Neural progenitor cell (in vitro differentiated cells): Measurements from ENCODE around the gene CCDC158. TPM values are rescaled to one million over a fixed set of nuclear protein-coding genes. Genes with fewer than 3 reads are reported as not detected.

Source experiments
- DNase-seq: peaks from one replicate; pipeline ENCODE4 v3.0.0-alpha.2; 2016; ENCODE audit warnings: low spot score
- H2AFZ ChIP-seq: fragments of 200-600 bp; sonication (generic); replicated peaks from 2 replicates; pipeline ENCODE4 v1.6.1; 2016; ENCODE audit warnings: antibody characterized with exemption
- H3F3A ChIP-seq: fragments of 200-600 bp; sonication (generic); 2 replicates; pipeline ENCODE4 v1.6.1; 2016; ENCODE audit warnings: antibody characterized with exemption, low read depth
- H3K27ac ChIP-seq: fragments of 200-600 bp; sonication (generic); 2 replicates; pipeline ENCODE4 v1.5.1; 2016; ENCODE audit warnings: mild to moderate bottlenecking
- H3K27me3 ChIP-seq: fragments of 200-600 bp; sonication (generic); 2 replicates; pipeline ENCODE4 v1.6.1; 2016; ENCODE audit warnings: mild to moderate bottlenecking, moderate library complexity
- H3K36me3 ChIP-seq: fragments of 200-600 bp; sonication (generic); 2 replicates; pipeline ENCODE4 v1.5.1; 2016
- H3K4me1 ChIP-seq: fragments of 200-600 bp; sonication (generic); 2 replicates; pipeline ENCODE4 v1.6.1; 2016; ENCODE audit warnings: mixed run types
- H3K4me2 ChIP-seq: fragments of 200-600 bp; sonication (generic); 2 replicates; pipeline ENCODE4 v1.6.1; 2016
- H3K4me3 ChIP-seq: fragments of 200-600 bp; sonication (generic); 2 replicates; pipeline ENCODE4 v1.5.1; 2016
- H3K79me2 ChIP-seq: fragments of 200-600 bp; sonication (generic); 2 replicates; pipeline ENCODE4 v1.6.1; 2016; ENCODE audit warnings: low read depth
- H3K9ac ChIP-seq: fragments of 200-600 bp; sonication (generic); 2 replicates; pipeline ENCODE4 v1.6.1; 2016
- H3K9me3 ChIP-seq: fragments of 200-600 bp; sonication (generic); 2 replicates; pipeline ENCODE4 v1.5.1; 2016; ENCODE audit warnings: low read depth
- H4K20me1 ChIP-seq: fragments of 200-600 bp; sonication (generic); 2 replicates; pipeline ENCODE4 v1.6.1; 2016; ENCODE audit warnings: low read depth
- H3K27ac Mint-ChIP-seq: 3 replicates; pipeline ENCODE4 v1.8.0; 2021; ENCODE audit warnings: mixed read lengths
- H3K27me3 Mint-ChIP-seq: 2 replicates; pipeline ENCODE4 v1.8.0; 2022; ENCODE audit warnings: low read depth, mild to moderate bottlenecking, inconsistent platforms, moderate library complexity, mixed read lengths; ENCODE audit not compliant: insufficient read depth
- H3K36me3 Mint-ChIP-seq: 3 replicates; pipeline ENCODE4 v1.8.0; 2021; ENCODE audit warnings: mixed read lengths
- H3K4me1 Mint-ChIP-seq: 3 replicates; pipeline ENCODE4 v1.8.0; 2021; ENCODE audit warnings: mixed read lengths
- H3K4me3 Mint-ChIP-seq: 3 replicates; pipeline ENCODE4 v1.8.0; 2021; ENCODE audit warnings: mild to moderate bottlenecking, moderate library complexity, mixed read lengths
- H3K9me3 Mint-ChIP-seq: 3 replicates; pipeline ENCODE4 v1.8.0; 2020; ENCODE audit warnings: mixed read lengths
- EZH2 ChIP-seq: fragments of 200-600 bp; sonication (generic); IDR thresholded peaks from 2 replicates; pipeline ENCODE4 v1.6.1; 2017; ENCODE audit warnings: antibody characterized with exemption, mild to moderate bottlenecking, moderate library complexity
- EZH2phosphoT487 ChIP-seq: fragments of 200-600 bp; sonication (generic); IDR thresholded peaks from 2 replicates; pipeline ENCODE4 v1.6.1; 2017; ENCODE audit warnings: antibody characterized with exemption
- total RNA-seq: library from RNA; depleted of rRNA; stranded (reverse); fragments of >200 nt; gene quantifications from 2 replicates; pipeline ENCODE4 v1.2.3, GENCODE V29; 2015; ENCODE audit warnings: low replicate concordance
- TF ChIP-seq, protein P1 (sequence below): fragments of 200-600 bp; sonication (generic); IDR thresholded peaks from 2 replicates; pipeline ENCODE4 v1.5.1; 2017; ENCODE audit warnings: antibody characterized with exemption, mild to moderate bottlenecking

Gene CCDC158
- total RNA-seq, 1 donor from 2014 or later, result not detected

- peaks cover 14% of the 10 kb centered on the region for H3K9me3 Mint-ChIP-seq
- H3K4me1 Mint-ChIP-seq, result peaks cover 70% of the 10 kb centered on the region
- Histone ChIP-seq H4K20me1 (peaks cover 24% of the 10 kb centered on the region), H3K4me2 (no peak overlapping the region), H3K27me3 (no peaks in the 10 kb centered on the region), H3K27ac (no peak overlapping the region), H3K9ac (no peak overlapping the region), H3K9me3 (no peaks in the 10 kb centered on the region), H3K79me2 (peaks cover 100% of the 10 kb centered on the region), H3K36me3 (peaks cover 7% of the 10 kb centered on the region), H3K4me3 (no peak overlapping the region), H3F3A (peaks cover 18% of the 10 kb centered on the region), H3K4me1 (peaks cover 40% of the 10 kb centered on the region), H2AFZ (no peak overlapping the region)
- no peak for DNase-seq
- no peak for TF ChIP-seq EZH2phosphoT487
- no peak for TF ChIP-seq EZH2
- TF ChIP-seq, protein P1, sequence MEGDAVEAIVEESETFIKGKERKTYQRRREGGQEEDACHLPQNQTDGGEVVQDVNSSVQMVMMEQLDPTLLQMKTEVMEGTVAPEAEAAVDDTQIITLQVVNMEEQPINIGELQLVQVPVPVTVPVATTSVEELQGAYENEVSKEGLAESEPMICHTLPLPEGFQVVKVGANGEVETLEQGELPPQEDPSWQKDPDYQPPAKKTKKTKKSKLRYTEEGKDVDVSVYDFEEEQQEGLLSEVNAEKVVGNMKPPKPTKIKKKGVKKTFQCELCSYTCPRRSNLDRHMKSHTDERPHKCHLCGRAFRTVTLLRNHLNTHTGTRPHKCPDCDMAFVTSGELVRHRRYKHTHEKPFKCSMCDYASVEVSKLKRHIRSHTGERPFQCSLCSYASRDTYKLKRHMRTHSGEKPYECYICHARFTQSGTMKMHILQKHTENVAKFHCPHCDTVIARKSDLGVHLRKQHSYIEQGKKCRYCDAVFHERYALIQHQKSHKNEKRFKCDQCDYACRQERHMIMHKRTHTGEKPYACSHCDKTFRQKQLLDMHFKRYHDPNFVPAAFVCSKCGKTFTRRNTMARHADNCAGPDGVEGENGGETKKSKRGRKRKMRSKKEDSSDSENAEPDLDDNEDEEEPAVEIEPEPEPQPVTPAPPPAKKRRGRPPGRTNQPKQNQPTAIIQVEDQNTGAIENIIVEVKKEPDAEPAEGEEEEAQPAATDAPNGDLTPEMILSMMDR, result no peak
- peaks cover 35% of the 10 kb centered on the region for H3K36me3 Mint-ChIP-seq
- H3K4me3 Mint-ChIP-seq, result no peak overlapping the region
- peak overlapping the region; percentile 85 for H3K27ac Mint-ChIP-seq
- H3K27me3 Mint-ChIP-seq, result no peaks in the 10 kb centered on the region
Observed at GRCh38 chr4:76447393-76447851, 26.5 kb upstream of the CCDC158 start.

DNA sequence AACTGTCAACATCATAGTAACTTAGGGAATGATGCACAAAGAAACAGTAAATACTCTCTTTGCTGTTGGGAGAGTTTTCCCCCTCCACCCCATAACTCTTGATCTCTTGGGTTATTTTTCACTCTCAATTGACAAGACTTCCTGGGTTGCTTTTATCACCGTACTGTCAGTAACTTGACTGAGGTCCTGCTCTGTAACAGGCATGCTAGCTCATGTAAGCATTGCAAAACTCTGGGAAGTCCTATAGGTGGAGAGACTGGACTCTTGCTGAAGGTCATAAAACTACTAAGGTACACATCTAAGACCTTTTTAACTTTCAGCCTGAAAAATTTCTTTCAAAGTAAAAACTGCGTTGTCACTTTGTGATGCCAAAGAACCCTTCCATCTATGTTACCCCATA lies 25.0 kb upstream of the CCDC158 start:
- H3K9ac ChIP-seq, result no peak overlapping the region
- DNase-seq, result no peak
- Mint-ChIP-seq H3K4me3 (no peak overlapping the region), H3K27ac (peak overlapping the region; percentile 16), H3K27me3 (no peaks in the 10 kb centered on the region), H3K36me3 (peaks cover 35% of the 10 kb centered on the region), H3K4me1 (peaks cover 67% of the 10 kb centered on the region), H3K9me3 (peaks cover 18% of the 10 kb centered on the region)
- H3K4me3 ChIP-seq, result no peak overlapping the region
- no peak for TF ChIP-seq EZH2phosphoT487
- TF ChIP-seq, protein P1, result no peak
- TF ChIP-seq EZH2, result no peak
- no peaks in the 10 kb centered on the region for H3K36me3 ChIP-seq
- no peak overlapping the region for H3K27ac ChIP-seq
- peaks cover 40% of the 10 kb centered on the region for H3K4me1 ChIP-seq
- H3F3A ChIP-seq, result peaks cover 18% of the 10 kb centered on the region
- H3K4me2 ChIP-seq, result no peak overlapping the region
- H3K79me2 ChIP-seq, result peaks cover 100% of the 10 kb centered on the region
- no peaks in the 10 kb centered on the region for H3K27me3 ChIP-seq
- H2AFZ ChIP-seq, result no peak overlapping the region
- H3K9me3 ChIP-seq, result no peaks in the 10 kb centered on the region
- peaks cover 24% of the 10 kb centered on the region for H4K20me1 ChIP-seq

DNA sequence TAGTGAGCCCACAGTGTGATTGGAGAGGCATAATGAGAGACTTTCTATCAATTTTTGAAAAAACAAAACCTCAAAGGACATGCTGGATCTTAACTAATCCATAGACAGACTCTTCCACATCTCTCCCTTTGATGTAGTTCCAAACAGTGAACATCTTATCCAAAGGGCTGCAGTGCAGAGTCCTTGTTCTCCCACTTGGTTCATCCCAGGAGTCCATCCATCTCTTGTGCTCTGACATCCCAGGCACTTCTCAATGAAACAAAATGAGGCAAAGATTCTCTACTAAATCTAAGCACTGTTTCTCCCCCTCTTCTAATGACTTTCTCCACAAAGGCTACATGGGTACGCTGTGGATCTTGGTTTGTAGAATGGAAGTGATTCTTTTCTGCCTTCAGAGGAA lies 22.4 kb upstream of the CCDC158 start:
- peaks cover 10% of the 10 kb centered on the region for H4K20me1 ChIP-seq
- no peak for DNase-seq
- H3K27me3 ChIP-seq, result no peaks in the 10 kb centered on the region

More for the DNA sequence above, 22.4 kb upstream of the CCDC158 start:
- no peaks in the 10 kb centered on the region for H3K27me3 Mint-ChIP-seq
- H3K4me3 ChIP-seq, result no peak overlapping the region
- H3K79me2 ChIP-seq, result peaks cover 100% of the 10 kb centered on the region
- peaks cover 15% of the 10 kb centered on the region for H3K4me1 ChIP-seq
- peaks cover 40% of the 10 kb centered on the region for H3K9me3 Mint-ChIP-seq
- no peak overlapping the region for H3K4me2 ChIP-seq
- H3K27ac ChIP-seq, result peak overlapping the region; percentile 24
- H3K36me3 Mint-ChIP-seq, result peaks cover 60% of the 10 kb centered on the region
- H3K9me3 ChIP-seq, result peaks cover 10% of the 10 kb centered on the region
- peaks cover 45% of the 10 kb centered on the region for H3K4me1 Mint-ChIP-seq
- TF ChIP-seq EZH2phosphoT487 (no peak), EZH2 (no peak)
- TF ChIP-seq, protein P1, result no peak
- peaks cover 26% of the 10 kb centered on the region for H3F3A ChIP-seq
- H3K9ac ChIP-seq, result no peak overlapping the region
- no peak overlapping the region for H2AFZ ChIP-seq
- peak overlapping the region; percentile 39 for H3K27ac Mint-ChIP-seq
- H3K4me3 Mint-ChIP-seq, result no peak overlapping the region
- H3K36me3 ChIP-seq, result peaks cover 15% of the 10 kb centered on the region
